ENCODE results near the gene PRKAG3. TPM values are rescaled to one million over a fixed set of nuclear protein-coding genes. Genes with fewer than 3 reads are reported as not detected.
"Not testable (repeated sequence)": the region's sequence is repeated elsewhere in the genome, so short reads cannot be mapped to it uniquely, and the experiment has no call there.

The PRKAG3 gene
- total RNA-seq, 1 experiment from 2014 or later: not detected

DNA sequence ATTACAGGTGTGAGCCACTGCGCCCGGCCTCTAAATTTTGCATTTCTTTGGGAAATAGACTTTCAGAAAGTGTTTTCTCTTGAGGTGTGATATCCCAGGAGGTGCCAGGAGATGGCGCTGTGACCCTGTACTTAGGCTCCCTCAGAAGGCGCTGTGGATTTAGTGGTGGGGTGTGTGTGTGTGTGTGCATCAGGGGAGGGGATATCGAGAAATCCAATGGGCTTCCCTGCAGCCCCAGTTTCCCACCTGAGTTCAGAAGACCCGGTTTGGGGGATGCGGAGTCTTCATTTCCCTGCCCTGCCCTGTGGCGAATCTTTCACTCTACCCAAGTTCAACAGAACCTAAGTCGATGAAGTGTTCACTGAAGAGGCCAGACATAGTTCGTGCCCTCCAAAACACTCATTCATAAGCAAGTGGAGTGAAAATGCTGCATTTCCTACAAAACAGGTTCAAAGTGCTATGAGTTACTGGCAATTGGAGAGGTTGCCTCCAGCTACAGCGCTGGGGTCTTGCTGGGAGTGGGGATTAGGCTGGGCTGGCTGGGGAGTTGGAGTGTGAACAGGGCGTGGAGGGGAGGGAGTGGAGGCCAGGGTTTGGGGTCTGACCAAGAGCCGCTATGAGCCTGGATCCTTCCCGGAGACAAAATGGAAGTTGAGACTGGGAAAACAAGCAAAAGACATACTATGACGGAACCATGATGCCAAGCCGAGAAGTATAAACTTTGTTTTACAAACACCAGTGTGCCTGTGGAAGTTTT is 21.5 kb upstream of the PRKAG3 start:
- in situ Hi-C loops (cut with HindIII; ENCODE audit: low pct_unique_long_range_greater_than_20kb, low sequenced_read_pairs): no loop called here
- peak; percentile 54 for DNase-seq (ENCODE audit: low read depth)

- no peak for DNase-seq (ENCODE audit: low read depth)
- in situ Hi-C loops (cut with HindIII; ENCODE audit: low pct_unique_long_range_greater_than_20kb, low sequenced_read_pairs): no loop called here
These were observed 19.7 kb upstream of the PRKAG3 start for GRCh38 chr2:218851286-218851685.

GRCh38 chr2:218850796-218851195 is 19.2 kb upstream of the PRKAG3 start:
- in situ Hi-C loops (cut with HindIII; ENCODE audit: low pct_unique_long_range_greater_than_20kb, low sequenced_read_pairs): no loop called here
- no peak for DNase-seq (ENCODE audit: low read depth)

GRCh38 chr2:218849721-218850120 is 18.1 kb upstream of the PRKAG3 start:
- DNase-seq (ENCODE audit: low read depth): no peak
- in situ Hi-C loops (cut with HindIII; ENCODE audit: low pct_unique_long_range_greater_than_20kb, low sequenced_read_pairs): no loop called here

DNA sequence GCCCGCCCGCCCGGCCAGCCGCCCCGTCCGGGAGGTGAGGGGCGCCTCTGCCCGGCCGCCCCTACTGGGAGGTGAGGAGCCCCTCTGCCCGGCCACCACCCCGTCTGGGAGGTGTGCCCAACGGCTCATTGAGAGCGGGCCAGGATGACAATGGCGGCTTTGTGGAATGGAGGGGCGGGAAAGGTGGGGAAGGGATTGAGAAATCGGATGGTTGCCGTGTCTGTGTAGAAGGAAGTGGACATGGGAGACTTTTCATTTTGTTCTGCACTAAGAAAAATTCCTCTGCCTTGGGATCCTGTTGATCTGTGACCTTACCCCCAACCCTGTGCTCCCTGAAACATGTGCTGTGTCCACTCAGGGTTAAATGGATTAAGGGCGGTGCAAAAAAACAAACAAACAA is 15.4 kb upstream of the PRKAG3 start:
- in situ Hi-C loops (cut with HindIII; ENCODE audit: low pct_unique_long_range_greater_than_20kb, low sequenced_read_pairs); DNase-seq (ENCODE audit: low read depth): not testable (repeated sequence)

DNA sequence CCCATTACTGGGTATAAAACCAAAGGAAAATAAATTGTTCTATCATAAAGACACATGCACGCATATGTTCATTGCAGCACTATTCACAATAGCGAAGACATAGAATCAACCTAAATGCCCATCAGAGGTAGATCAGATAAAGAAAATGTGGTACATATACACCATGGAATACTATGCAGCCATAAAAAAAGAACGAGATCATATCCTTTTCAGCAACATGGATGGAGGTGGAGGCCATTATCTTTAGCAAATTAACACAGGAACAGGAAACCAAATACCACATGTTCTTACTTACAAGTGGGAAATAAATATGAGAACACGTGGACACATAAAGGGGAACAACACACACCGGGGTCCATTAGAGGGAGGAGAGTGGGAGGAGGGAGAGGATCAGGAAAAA is 12.7 kb upstream of the PRKAG3 start:
- DNase-seq (ENCODE audit: low read depth); in situ Hi-C loops (cut with HindIII; ENCODE audit: low pct_unique_long_range_greater_than_20kb, low sequenced_read_pairs): not testable (repeated sequence)

- in situ Hi-C loops (cut with HindIII; ENCODE audit: low pct_unique_long_range_greater_than_20kb, low sequenced_read_pairs): no loop called here
- no peak for DNase-seq (ENCODE audit: low read depth)
These were observed 8.3 kb upstream of the PRKAG3 start for GRCh38 chr2:218839888-218840287.

DNA sequence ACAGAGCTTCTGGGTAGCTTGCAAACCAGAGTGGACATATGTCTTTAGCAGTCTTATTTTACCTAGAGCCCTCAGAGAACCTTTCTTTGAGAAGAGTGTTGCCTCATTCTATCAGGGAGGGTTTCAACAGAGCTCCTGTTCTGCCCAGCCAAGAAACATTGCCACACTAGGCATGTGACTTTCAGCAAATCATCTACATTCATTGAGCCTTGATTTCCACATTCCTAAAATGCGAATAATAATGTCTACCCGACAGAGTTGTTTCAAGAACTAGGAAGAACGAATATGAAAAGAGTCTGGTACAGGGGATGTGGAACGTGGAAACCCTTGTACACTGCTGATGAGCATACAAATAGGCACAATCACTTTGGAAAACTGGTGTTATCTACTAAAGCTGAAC is 7.8 kb upstream of the PRKAG3 start:
- in situ Hi-C loops (cut with HindIII; ENCODE audit: low pct_unique_long_range_greater_than_20kb, low sequenced_read_pairs): no loop called here

DNA sequence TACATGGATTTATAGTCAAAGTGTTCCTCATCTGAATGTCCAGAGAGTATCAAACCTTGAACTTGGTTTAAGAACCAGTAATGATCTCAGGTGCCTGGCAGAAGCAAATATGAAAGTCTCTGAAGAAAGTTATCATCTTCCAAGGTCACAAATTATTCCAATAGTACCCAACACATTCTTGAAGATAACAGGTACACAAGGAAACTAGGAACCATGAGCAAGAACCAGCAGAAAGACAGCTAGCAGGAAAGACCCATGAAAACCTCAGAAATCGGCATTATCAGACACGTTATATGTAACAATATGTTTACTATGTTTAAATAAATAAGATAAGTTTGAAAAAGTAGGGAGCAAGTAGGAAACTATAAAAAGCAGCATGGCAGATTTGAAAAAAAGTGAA is 5.9 kb upstream of the PRKAG3 start:
- no peak for DNase-seq (ENCODE audit: low read depth)
- in situ Hi-C loops (cut with HindIII; ENCODE audit: low pct_unique_long_range_greater_than_20kb, low sequenced_read_pairs): no loop called here

More for the DNA sequence above, 7.8 kb upstream of the PRKAG3 start:
- no peak for DNase-seq (ENCODE audit: low read depth)

DNA sequence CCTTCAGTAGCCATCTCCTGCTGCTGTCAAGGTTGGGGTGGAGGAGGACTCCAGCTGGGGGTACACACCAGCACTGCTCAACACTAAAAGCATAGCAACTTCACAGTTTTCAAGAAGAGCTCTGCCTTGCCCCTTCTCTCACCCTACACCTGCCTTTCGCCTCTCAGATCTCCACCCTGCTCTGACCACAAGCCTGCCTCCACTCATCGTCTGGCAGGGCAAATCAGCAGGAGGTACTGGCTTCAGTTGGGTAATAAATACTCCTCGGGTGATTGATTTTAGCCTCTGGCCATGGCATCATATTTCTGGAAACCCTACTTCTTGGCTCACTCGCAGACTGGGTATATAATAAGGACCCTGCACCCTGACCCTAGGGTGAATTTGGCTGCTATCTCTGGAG is 3.1 kb upstream of the PRKAG3 start:
- in situ Hi-C loops (cut with HindIII; ENCODE audit: low pct_unique_long_range_greater_than_20kb, low sequenced_read_pairs): no loop called here

GRCh38 chr2:218833023-218833609 is 1.5 kb upstream of the PRKAG3 start:
- no peak for DNase-seq (ENCODE audit: low read depth)

More for the DNA sequence above, 3.1 kb upstream of the PRKAG3 start:
- DNase-seq (ENCODE audit: low read depth): no peak

DNA sequence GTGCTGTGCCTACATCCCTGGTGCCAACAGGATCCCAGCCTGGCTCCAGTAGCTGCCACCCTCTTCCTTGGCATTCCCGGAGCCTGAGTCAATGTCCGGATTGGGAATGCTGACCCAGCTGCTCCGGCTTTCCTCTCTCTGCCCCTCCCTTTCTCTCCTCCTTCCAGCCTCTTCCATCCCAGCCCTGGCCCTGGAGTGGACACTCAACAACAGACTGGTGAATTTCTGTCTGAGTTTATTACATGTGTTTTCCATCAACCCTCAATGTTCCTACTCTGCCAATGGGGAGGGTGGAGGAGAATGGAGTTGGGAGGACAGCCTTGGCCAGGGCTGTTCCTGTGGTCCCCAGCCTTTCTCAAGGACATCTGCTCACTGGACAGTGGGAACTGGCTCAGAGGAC is 917 bp upstream of the PRKAG3 start:
- DNase-seq (ENCODE audit: low read depth): no peak
- in situ Hi-C loops (cut with HindIII; ENCODE audit: low pct_unique_long_range_greater_than_20kb, low sequenced_read_pairs): no loop called here

More at GRCh38 chr2:218833023-218833609, 1.5 kb upstream of the PRKAG3 start:
- in situ Hi-C loops (cut with HindIII; ENCODE audit: low pct_unique_long_range_greater_than_20kb, low sequenced_read_pairs): no loop called here

DNA sequence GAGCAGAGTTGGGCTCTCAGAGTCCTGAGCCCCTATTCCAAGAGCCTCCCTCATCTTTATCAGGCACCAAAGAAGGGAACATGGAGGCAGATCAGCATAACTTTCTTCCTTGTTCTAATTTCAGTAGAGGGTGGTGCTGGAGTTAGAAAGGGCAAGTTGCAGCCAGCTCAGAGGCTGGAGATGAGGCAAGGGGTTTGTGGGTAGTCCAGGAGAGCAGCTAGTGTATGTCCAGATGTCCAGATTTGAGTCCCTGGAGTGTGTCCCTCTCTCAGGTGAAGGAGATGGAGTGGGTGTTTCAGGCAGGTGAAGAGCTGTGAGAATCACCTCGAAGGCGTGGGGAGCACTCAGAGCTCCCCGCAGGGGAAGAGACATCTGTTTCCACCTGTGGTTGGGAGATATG is 478 bp upstream of the PRKAG3 start:
- DNase-seq (ENCODE audit: low read depth): no peak
- in situ Hi-C loops (cut with HindIII; ENCODE audit: low pct_unique_long_range_greater_than_20kb, low sequenced_read_pairs): no loop called here

GRCh38 chr2:218830526-218831306 is 887 bp downstream of the PRKAG3 start:
- in situ Hi-C loops (cut with HindIII; ENCODE audit: low pct_unique_long_range_greater_than_20kb, low sequenced_read_pairs): no loop called here
- no peak for DNase-seq (ENCODE audit: low read depth)

DNA sequence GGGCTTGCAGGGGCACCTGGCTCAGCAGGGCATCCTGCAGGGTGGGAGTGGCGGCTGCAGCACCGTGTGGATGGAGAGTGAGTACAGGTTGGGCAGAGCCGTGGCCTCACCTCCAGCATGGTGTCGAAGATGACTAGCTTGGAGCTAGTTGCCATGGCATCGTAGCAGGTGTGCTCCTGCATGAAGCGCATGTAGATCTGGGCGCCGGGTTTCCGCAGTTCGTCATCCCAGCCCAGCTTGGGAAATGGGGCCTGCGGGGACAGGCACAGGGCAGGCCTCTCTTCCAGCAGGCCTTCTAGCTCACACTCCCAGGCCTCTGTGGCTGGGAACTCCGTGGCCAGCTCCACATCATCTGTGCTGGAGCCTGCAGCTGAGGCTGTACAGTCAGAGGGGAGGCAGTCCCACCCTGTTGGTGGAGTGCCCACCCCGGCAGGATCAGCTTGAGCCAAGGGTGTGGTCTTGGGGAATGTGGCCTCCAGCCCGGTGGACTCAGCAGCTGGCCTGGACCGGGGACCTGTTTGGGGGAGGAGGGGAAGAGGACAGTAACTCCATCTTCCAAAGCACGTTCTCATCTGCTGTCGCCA is 1.6 kb downstream of the PRKAG3 start:
- in situ Hi-C loops (cut with HindIII; ENCODE audit: low pct_unique_long_range_greater_than_20kb, low sequenced_read_pairs): no loop called here
- no peak for DNase-seq (ENCODE audit: low read depth)

DNA sequence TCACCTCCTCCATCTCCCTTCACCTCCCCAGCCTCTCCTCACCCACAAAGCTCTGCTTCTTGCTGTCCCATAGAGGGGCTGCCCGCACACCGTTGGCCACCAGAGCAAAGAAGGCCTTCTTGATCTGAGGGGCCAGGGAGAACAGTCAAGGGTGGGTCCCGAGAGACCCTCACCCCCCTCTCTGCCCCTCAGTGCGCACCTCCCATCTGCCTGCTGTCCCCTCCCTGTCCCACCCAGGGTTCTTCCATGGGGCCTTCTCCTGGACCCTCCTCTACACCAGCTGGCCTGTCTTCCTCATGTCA is 3.2 kb downstream of the PRKAG3 start:
- no peak for DNase-seq (ENCODE audit: low read depth)
- in situ Hi-C loops (cut with HindIII; ENCODE audit: low pct_unique_long_range_greater_than_20kb, low sequenced_read_pairs): no loop called here

- no peak for DNase-seq (ENCODE audit: low read depth)
- in situ Hi-C loops (cut with HindIII; ENCODE audit: low pct_unique_long_range_greater_than_20kb, low sequenced_read_pairs): no loop called here
These were observed 3.7 kb downstream of the PRKAG3 start for GRCh38 chr2:218827701-218828476.

DNA sequence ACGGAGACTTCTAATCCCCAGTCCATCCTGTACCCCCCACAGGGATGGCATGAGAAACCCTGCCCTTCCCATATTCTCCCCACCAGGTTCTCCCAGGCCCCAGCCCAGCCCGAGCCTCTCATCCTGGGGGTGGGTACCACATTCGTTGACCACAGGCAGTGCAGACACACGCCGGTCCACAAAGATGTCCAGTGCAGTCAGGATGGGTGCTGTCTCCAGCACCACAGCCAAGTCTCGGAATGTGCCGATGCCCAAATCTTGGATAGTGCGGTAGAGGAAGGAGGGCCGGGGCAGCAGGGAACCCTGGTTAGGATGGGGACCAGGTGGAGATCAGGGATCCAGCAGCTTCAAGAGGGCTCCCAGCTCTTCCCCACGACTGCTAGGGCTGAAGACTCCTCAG is 4.8 kb downstream of the PRKAG3 start:
- DNase-seq (ENCODE audit: low read depth): no peak
- in situ Hi-C loops (cut with HindIII; ENCODE audit: low pct_unique_long_range_greater_than_20kb, low sequenced_read_pairs): no loop called here

Measured in Caki2 (cell line).